Endodermal cell (in vitro differentiated cells): ENCODE results near the gene MXD4. TPM values are rescaled to one million over a fixed set of nuclear protein-coding genes. Genes with fewer than 3 reads are reported as not detected.

Experiments used
- DNase-seq: peaks from one replicate; pipeline ENCODE4 v3.0.0-alpha.2; 2017
- H3K27ac ChIP-seq: 2 replicates; pipeline ENCODE4 v1.5.1; 2013; ENCODE audit warnings: mild to moderate bottlenecking, low read depth, low read length, moderate library complexity
- H3K27me3 ChIP-seq: 2 replicates; pipeline ENCODE4 v1.6.1; 2013; ENCODE audit warnings: mild to moderate bottlenecking, low read length, moderate library complexity; ENCODE audit not compliant: insufficient read depth, control insufficient read depth, poor library complexity, severe bottlenecking
- H3K36me3 ChIP-seq: 2 replicates; pipeline ENCODE4 v1.7.0; 2013; ENCODE audit warnings: mild to moderate bottlenecking, low read length, moderate library complexity; ENCODE audit not compliant: control insufficient read depth, insufficient read depth
- H3K4me1 ChIP-seq: one replicate; pipeline ENCODE4 v1.7.0; 2013; ENCODE audit warnings: low read length; ENCODE audit not compliant: control insufficient read depth, insufficient read depth
- H3K4me3 ChIP-seq: 2 replicates; pipeline ENCODE4 v1.5.1; 2013; ENCODE audit warnings: mild to moderate bottlenecking, low read length, moderate library complexity
- H3K9ac ChIP-seq: 2 replicates; pipeline ENCODE4 v1.6.1; 2013; ENCODE audit warnings: mild to moderate bottlenecking, low read length, moderate library complexity; ENCODE audit not compliant: poor library complexity, severe bottlenecking; ENCODE audit errors: extremely low read depth
- H3K9me3 ChIP-seq: 2 replicates; pipeline ENCODE4 v1.6.1; 2013; ENCODE audit warnings: mild to moderate bottlenecking, low read length, moderate library complexity; ENCODE audit not compliant: control insufficient read depth
- H3K27ac Mint-ChIP-seq: 2 replicates; pipeline ENCODE4 v1.8.0; 2020; ENCODE audit warnings: mixed read lengths
- H3K27me3 Mint-ChIP-seq: 2 replicates; pipeline ENCODE4 v1.8.0; 2021; ENCODE audit warnings: mild to moderate bottlenecking, mixed read lengths; ENCODE audit not compliant: insufficient read depth
- H3K36me3 Mint-ChIP-seq: 2 replicates; pipeline ENCODE4 v1.8.0; 2020; ENCODE audit warnings: low read depth, mixed read lengths
- H3K4me1 Mint-ChIP-seq: 2 replicates; pipeline ENCODE4 v1.8.0; 2020; ENCODE audit warnings: mixed read lengths
- H3K4me3 Mint-ChIP-seq: 2 replicates; pipeline ENCODE4 v1.8.0; 2020; ENCODE audit warnings: mild to moderate bottlenecking, moderate library complexity, mixed read lengths
- H3K9me3 Mint-ChIP-seq: 2 replicates; pipeline ENCODE4 v1.8.0; 2020; ENCODE audit warnings: mild to moderate bottlenecking, mixed read lengths
- CTCF ChIP-seq: fragments of 200-600 bp; sonication (generic); conservative IDR thresholded peaks from 2 replicates; pipeline ENCODE4 v1.5.0; 2021; ENCODE audit warnings: antibody characterized with exemption, mild to moderate bottlenecking
- WGBS, 2 experiments: methylation state at CpG; one replicate each; pipeline versions ENCODE4 v1.1.5 to v1.1.7; 2013; ENCODE audit warnings: missing lambda C conversion rate in 2 of 2, mixed read lengths in 1 of 2; ENCODE audit not compliant: insufficient coverage in 1 of 2, insufficient read length in 1 of 2; 5-methylcytosine and 5-hydroxymethylcytosine counted together
- total RNA-seq, 2 donors: library from RNA; stranded (reverse); fragmentation: NEBNext Ultra II Directional in 1 of 2; extraction: Animal tissue kit (Norgen Biotek cat#: 25700) in 1 of 2; gene quantifications; 2 replicates in 1 of 2; 3 replicates in 1 of 2; pipeline ENCODE4 v1.2.1, GENCODE V29; 2021

The MXD4 gene
- total RNA-seq, 2 donors from 2014 or later = 46.0 to 78.8 TPM

DNA sequence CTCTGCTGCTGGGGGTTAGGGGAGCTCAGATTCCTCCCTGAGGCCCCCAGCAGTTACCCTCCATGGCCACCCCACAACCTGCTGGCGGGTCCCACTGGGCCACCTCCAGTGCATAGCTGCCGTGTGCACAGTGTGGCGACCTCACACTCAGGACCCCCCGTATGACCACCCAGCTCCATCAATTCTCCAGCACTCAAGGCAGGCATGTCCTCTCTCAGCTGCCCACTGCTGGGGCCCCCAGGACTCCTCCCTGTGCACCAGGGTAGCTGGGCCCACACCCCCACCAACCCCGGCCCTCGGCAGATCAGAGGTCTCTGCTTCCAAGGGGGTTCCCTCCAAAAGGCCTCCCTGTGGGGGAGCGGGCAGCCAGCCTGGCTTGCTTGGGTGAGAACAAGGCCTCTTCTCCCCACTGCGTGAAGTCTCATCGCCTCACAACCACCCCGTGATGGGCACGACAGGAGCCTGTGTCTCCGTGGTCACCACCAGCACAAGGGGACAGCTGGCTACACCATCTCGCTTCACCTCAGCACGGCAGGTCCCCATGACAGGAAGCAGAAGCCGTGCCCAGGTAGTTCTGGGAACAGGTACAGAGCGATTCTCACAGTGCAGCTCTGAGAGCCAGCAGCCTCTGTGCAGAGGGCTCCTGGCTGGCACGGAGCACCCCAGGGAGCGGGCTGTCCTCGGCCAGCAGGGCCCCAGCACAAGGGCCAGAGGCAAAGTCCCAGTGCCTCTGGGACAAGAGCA lies 15.4 kb downstream of the MXD4 start:
- 94 to 97% methylated on average over 15 to 19 of the region's 19 CpGs for WGBS, 2 experiments
- H3K36me3 Mint-ChIP-seq = peaks cover 9% of the 10 kb centered on the region
- no peak overlapping the region for H3K4me3 ChIP-seq
- H3K27me3 ChIP-seq = no peaks in the 10 kb centered on the region
- H3K27ac Mint-ChIP-seq = no peak overlapping the region
- no peak overlapping the region for H3K9ac ChIP-seq
- peaks cover 18% of the 10 kb centered on the region for H3K9me3 ChIP-seq
- TF ChIP-seq CTCF = no peak
- peaks cover 7% of the 10 kb centered on the region for H3K4me1 Mint-ChIP-seq
- peaks cover 11% of the 10 kb centered on the region for H3K36me3 ChIP-seq
- H3K4me3 Mint-ChIP-seq = no peak overlapping the region
- H3K9me3 Mint-ChIP-seq = peaks cover 19% of the 10 kb centered on the region
- H3K27ac ChIP-seq = no peak overlapping the region
- no peaks in the 10 kb centered on the region for H3K4me1 ChIP-seq
- DNase-seq = no peak
- no peaks in the 10 kb centered on the region for H3K27me3 Mint-ChIP-seq

DNA sequence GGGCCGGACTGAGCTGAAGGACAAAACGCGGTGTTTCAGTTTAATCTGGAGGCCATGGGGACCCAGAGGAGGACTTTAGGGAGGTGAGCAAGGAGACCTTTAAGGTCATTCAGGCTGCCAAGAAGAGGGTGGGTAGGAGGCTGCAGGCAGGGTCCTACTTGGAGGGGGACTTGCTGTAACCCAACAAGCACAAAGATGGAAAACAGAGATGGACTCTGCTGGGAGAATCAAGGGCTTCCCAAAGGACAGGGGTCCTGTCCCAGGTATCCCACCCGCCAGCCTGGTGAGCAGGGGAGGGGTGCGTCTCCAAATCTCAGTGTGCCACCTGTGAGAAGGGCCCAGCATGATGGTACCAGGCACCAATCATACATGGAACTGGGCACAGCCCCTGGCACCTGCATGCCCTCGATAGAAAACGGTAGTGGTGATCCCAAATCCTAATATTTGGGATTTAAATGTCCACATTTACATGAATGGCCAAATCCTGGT lies 16.1 kb downstream of the MXD4 start:
- Mint-ChIP-seq H3K9me3 (peaks cover 19% of the 10 kb centered on the region), H3K27ac (no peak overlapping the region), H3K36me3 (peaks cover 9% of the 10 kb centered on the region), H3K27me3 (no peaks in the 10 kb centered on the region), H3K4me3 (no peak overlapping the region), H3K4me1 (peaks cover 9% of the 10 kb centered on the region)
- H3K27ac ChIP-seq = no peak overlapping the region
- H3K4me3 ChIP-seq = no peak overlapping the region
- TF ChIP-seq CTCF = no peak
- peaks cover 18% of the 10 kb centered on the region for H3K9me3 ChIP-seq
- DNase-seq = no peak
- H3K9ac ChIP-seq = no peak overlapping the region
- peaks cover 11% of the 10 kb centered on the region for H3K36me3 ChIP-seq
- WGBS, 2 experiments = 89 to 95% methylated on average over 7 of the region's 7 CpGs
- no peaks in the 10 kb centered on the region for H3K4me1 ChIP-seq
- no peaks in the 10 kb centered on the region for H3K27me3 ChIP-seq

DNA sequence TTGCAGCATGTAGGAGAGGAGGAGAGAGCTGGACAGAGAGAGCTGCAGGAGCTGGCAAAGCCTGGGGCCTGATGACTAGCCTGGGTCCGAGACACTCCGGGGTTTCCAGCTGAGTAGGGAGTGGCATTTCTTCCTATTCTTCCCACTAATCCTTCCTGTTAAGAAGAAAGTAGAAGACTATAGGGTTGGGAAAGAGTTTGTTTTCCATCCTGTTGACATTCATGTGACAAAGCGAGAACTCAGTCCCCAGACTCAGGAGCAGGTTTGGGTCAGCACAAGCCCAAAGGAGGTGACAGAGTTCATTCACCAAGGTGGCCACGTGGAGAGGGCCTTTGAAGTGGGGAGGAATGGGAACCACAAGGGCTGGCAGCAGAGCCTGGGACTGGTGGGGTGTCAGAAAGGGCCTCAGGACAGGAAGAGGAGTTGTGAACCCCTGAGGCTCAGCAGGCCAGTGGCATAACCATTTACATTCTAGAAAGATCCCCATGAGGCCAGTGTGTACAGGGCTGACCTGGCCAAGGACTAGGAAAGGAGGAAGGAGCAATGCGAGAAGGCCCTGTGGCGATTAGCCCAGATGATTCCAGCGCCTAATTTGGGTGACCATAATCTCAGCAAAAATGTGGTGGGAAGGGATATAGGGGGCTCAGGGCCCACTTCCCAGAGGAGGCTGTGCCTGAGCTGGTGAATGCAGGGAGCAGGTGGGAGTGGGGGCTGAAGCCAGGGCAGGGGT lies 16.7 kb downstream of the MXD4 start:
- Histone ChIP-seq H3K27ac (no peak overlapping the region), H3K4me3 (no peak overlapping the region), H3K9me3 (peaks cover 18% of the 10 kb centered on the region), H3K9ac (no peak overlapping the region), H3K4me1 (peaks cover under 1% of the 10 kb centered on the region), H3K27me3 (no peaks in the 10 kb centered on the region), H3K36me3 (peaks cover 11% of the 10 kb centered on the region)
- DNase-seq = peak; percentile 56
- Mint-ChIP-seq H3K27me3 (no peaks in the 10 kb centered on the region), H3K4me1 (peaks cover 15% of the 10 kb centered on the region), H3K36me3 (peaks cover 9% of the 10 kb centered on the region), H3K9me3 (peaks cover 19% of the 10 kb centered on the region), H3K27ac (no peak overlapping the region), H3K4me3 (no peak overlapping the region)
- no peak for TF ChIP-seq CTCF
- 83 to 93% methylated on average over 4 to 7 of the region's 7 CpGs for whole genome bisulfite sequencing, 2 experiments
